Nephron progenitor cell (in vitro differentiated cells): ENCODE data around the gene WDR4.

Experiments used
- DNase-seq: peaks from one replicate; pipeline ENCODE4 v3.0.0; 2021
- H3K27ac Mint-ChIP-seq: 2 replicates; pipeline ENCODE4 v1.8.0; 2021; ENCODE audit warnings: mild to moderate bottlenecking, moderate library complexity, mixed read lengths
- H3K27me3 Mint-ChIP-seq: 2 replicates; pipeline ENCODE4 v1.8.0; 2021; ENCODE audit warnings: mild to moderate bottlenecking, low read depth, mixed read lengths; ENCODE audit not compliant: poor library complexity
- H3K36me3 Mint-ChIP-seq: 2 replicates; pipeline ENCODE4 v1.8.0; 2021; ENCODE audit warnings: low read depth, mixed read lengths
- H3K4me1 Mint-ChIP-seq: 2 replicates; pipeline ENCODE4 v1.8.0; 2021; ENCODE audit warnings: mixed read lengths
- H3K4me3 Mint-ChIP-seq: 2 replicates; pipeline ENCODE4 v1.8.0; 2021; ENCODE audit warnings: mild to moderate bottlenecking, moderate library complexity, mixed read lengths
- H3K9me3 Mint-ChIP-seq: 2 replicates; pipeline ENCODE4 v1.8.0; 2021; ENCODE audit warnings: mild to moderate bottlenecking, moderate library complexity, mixed read lengths
- TF ChIP-seq, protein P1 (sequence below): fragments of 200-600 bp; sonication (generic); IDR thresholded peaks from 2 replicates; pipeline ENCODE4 v1.5.0; 2021; ENCODE audit warnings: antibody characterized with exemption

WDR4 gene

DNA sequence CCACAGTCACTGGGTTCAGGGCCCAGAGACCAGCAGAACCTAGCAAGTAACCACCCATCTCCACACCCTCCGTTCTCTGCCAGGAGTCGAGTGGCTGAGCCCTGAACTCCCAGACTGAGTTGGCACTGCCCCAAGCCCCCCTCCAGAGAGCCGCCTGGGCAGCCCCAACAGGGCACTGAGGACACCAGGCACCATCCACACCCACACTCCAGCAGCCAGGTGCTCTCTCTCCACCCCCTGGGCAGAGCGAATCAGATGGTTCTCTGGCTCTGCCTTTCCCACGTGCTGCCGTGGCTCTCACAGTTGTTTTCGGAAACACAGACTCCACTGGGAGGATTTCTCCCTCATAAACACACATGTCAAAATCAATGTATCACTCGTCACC, 13.6 kb downstream of the WDR4 start:
- TF ChIP-seq, protein P1, sequence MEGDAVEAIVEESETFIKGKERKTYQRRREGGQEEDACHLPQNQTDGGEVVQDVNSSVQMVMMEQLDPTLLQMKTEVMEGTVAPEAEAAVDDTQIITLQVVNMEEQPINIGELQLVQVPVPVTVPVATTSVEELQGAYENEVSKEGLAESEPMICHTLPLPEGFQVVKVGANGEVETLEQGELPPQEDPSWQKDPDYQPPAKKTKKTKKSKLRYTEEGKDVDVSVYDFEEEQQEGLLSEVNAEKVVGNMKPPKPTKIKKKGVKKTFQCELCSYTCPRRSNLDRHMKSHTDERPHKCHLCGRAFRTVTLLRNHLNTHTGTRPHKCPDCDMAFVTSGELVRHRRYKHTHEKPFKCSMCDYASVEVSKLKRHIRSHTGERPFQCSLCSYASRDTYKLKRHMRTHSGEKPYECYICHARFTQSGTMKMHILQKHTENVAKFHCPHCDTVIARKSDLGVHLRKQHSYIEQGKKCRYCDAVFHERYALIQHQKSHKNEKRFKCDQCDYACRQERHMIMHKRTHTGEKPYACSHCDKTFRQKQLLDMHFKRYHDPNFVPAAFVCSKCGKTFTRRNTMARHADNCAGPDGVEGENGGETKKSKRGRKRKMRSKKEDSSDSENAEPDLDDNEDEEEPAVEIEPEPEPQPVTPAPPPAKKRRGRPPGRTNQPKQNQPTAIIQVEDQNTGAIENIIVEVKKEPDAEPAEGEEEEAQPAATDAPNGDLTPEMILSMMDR = no peak
- Mint-ChIP-seq H3K27ac (peak overlapping the region; percentile 92), H3K9me3 (no peaks in the 10 kb centered on the region), H3K4me3 (no peak overlapping the region), H3K4me1 (peaks cover 6% of the 10 kb centered on the region), H3K27me3 (no peaks in the 10 kb centered on the region), H3K36me3 (peaks cover 50% of the 10 kb centered on the region)
- no peak for DNase-seq

DNA sequence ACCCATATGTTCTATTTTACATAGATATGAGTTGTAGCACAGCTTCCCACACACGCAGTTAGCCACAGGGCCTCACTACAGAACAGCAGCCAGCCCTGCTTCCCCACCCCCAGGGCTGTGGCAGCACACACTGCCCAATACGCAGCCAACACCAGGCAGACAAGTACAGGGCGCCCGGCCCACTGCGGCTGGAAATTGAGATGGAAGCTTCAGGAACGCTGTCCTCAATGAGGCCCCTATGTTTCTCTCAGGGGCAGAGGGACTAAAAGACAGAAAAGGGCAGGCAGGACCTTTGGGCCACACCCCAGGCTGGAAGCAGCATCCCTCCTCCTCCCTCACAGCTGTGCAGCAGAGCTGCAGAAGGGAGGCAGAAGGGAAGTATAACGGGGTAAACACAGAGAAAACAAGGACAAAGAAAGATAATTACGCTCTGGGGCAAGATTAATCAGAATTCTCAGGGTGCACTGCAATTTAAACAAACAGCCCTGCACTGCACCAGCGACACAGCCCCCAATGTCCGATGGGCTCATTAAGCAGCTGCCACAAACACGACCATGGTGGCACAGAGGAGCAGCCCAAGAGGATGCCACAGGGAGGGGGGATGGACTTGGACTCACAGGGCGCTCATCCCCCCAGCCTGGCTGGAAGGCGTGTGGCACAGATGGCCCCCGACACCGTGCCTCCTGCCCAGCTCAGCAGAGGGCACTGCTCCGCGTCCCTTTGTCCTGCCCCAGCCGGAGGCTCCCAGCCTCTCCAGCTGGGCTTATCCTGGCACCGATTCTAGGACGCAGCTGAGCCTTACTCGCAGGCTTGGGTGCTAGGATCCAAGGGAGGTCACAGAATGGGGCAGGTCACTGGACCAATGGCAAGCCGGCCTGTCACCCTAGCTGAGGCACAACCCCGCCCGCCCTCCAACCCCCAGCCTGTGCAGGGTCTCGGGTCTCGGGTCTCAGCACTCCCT, 14.2 kb downstream of the WDR4 start:
- peak overlapping the region; percentile 91 for H3K27ac Mint-ChIP-seq

DNA sequence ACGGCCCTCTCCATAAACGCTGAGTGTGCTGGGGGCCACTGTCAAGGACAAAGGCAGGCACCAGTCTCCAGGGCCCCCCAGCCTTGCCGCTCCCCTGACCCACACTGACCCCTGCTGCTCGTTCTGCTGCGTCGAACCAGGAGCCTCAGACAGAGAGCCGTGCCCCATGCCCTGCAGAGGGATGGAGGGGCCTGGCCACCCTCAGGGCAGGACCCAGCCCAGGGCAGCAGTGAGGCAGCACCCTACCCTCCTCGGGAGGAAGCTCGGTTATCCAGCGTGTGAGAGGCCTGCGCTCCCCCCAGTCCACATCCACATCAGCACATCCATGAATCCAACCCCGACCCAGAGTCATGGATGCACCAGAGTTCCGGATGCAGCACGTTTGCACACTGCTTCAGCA, 15.1 kb downstream of the WDR4 start:
- Mint-ChIP-seq H3K27ac (peak overlapping the region; percentile 91), H3K36me3 (peaks cover 45% of the 10 kb centered on the region), H3K27me3 (no peaks in the 10 kb centered on the region), H3K4me1 (peaks cover 6% of the 10 kb centered on the region), H3K4me3 (no peak overlapping the region), H3K9me3 (no peaks in the 10 kb centered on the region)
- TF ChIP-seq, protein P1 = no peak
- no peak for DNase-seq

More for the DNA sequence above, 14.2 kb downstream of the WDR4 start:
- TF ChIP-seq, protein P1 = no peak
- Mint-ChIP-seq H3K4me3 (no peak overlapping the region), H3K9me3 (no peaks in the 10 kb centered on the region), H3K27me3 (no peaks in the 10 kb centered on the region), H3K4me1 (peaks cover 6% of the 10 kb centered on the region), H3K36me3 (peaks cover 49% of the 10 kb centered on the region)
- DNase-seq = no peak

DNA sequence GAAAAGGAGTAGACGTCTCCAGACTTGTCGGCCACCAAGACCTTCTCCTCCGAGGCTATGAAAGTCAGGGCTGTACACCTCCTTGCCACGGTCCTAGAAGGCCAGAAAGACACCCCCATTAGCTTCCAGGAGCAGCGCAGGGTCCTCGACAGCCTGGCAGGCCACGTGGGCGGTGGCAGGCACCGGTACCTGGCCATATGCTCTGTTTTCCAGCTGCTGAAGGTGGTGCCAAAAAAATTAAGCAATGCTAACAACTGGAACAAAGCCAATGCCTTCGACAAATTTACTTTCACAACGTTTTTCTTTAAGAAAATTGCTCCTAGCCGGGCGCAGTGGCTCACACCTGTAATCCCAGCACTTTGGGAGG, 15.9 kb downstream of the WDR4 start:
- TF ChIP-seq, protein P1 = no peak
- Mint-ChIP-seq H3K27me3 (no peaks in the 10 kb centered on the region), H3K4me1 (peaks cover 6% of the 10 kb centered on the region), H3K9me3 (no peaks in the 10 kb centered on the region), H3K4me3 (no peak overlapping the region), H3K36me3 (peaks cover 47% of the 10 kb centered on the region), H3K27ac (no peak overlapping the region)
- no peak for DNase-seq

DNA sequence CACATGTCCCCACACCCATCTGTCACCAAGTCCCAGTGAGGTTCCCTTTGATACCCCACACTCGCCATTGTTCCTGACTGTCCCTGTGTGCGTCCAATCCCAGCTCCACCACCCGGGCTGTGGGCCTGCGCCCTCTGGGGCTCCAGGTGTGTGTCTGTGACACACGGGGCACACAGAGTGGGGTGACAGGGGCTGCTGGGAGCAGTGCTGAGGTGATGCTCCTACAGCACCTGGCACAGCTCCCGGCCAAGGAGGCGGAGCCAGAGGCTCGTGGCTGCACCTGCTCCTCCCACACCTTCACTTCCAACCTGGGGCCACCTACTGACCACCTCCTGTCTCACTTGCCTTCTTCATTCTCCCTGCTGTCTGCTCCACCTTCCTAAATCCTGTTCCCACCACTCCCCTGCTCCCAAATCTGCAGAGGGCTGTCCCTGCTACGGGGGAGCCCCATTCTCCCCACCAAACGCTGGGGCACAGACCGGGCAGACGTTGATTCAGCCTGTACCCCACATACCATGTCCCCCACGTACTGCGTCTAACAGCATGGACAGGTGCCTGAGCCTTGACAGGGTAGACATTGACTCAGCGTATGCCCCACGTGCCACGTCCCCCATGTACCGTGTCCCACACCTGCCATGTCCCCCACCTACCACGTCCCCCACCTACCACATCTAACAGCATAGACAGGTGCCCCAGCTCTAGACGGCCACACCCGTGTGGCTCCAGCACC, 16.4 kb downstream of the WDR4 start:
- Mint-ChIP-seq H3K36me3 (peaks cover 47% of the 10 kb centered on the region), H3K9me3 (no peaks in the 10 kb centered on the region), H3K27ac (peak overlapping the region; percentile 88), H3K4me1 (peaks cover 6% of the 10 kb centered on the region), H3K4me3 (no peak overlapping the region), H3K27me3 (no peaks in the 10 kb centered on the region)
- TF ChIP-seq, protein P1 = no peak
- no peak for DNase-seq
